Adrenal gland (tissue), 5 donors: ENCODE measurements around the gene SEPHS1.

Experiments
- CTCF ChIP-seq, 6 experiments: fragments of 450-650 bp in 4 of 6; fragments of 200-600 bp in 2 of 6; sonication (generic) in 1 of 6; IDR thresholded peaks; 1 replicate in 5 of 6; 2 replicates in 1 of 6; pipeline versions ENCODE4 v1.5.1 to v1.8.0; 2016 to 2021; ENCODE audit warnings: antibody characterized with exemption in 6 of 6, mild to moderate bottlenecking in 2 of 6, moderate library complexity in 1 of 6
- POLR2A ChIP-seq, 2 donors: fragments of 450-650 bp; IDR thresholded peaks; one replicate each; pipeline ENCODE4 v1.6.1; 2017; ENCODE audit warnings: antibody characterized with exemption in 2 of 2, mild to moderate bottlenecking in 2 of 2, moderate library complexity in 1 of 2
- donor health status: DM: no; HTN: no; CAD: no.

GRCh38 chr10:13284050-13284449, 64.0 kb downstream of the SEPHS1 start:
- TF ChIP-seq CTCF (IDR thresholded peaks at IDR 0.05) (no peak), POLR2A (IDR thresholded peaks at IDR 0.05) (no peak)
